22Rv1 (cell line): ENCODE data around the gene IQCH.

ENCODE experiments used
- CTCF ChIP-seq: fragments of 450-650 bp; IDR thresholded peaks from 2 replicates; pipeline ENCODE4 v1.5.1; 2017; ENCODE audit warnings: mild to moderate bottlenecking
- ZFX ChIP-seq: fragments of 450-650 bp; IDR thresholded peaks from 2 replicates; pipeline ENCODE4 v1.6.1; 2017; ENCODE audit warnings: antibody characterized with exemption, borderline replicate concordance

GRCh38 chr15:67341539-67341938 is 87.0 kb downstream of the IQCH start:
- TF ChIP-seq CTCF (no peak), ZFX (no peak)
